GM18508 (cell line): ENCODE data around the gene ATG4D.
"Not testable (repeated sequence)": the region's sequence is repeated elsewhere in the genome, so short reads cannot be mapped to it uniquely, and the experiment has no call there.

Experiments
- ATAC-seq: cut with Tn5 transposase; IDR thresholded peaks from one replicate; pipeline ENCODE4 v1.9.1; 2021; ENCODE audit warnings: moderate number of reproducible peaks; ENCODE audit not compliant: insufficient read depth, unreplicated experiment

ATG4D gene

DNA sequence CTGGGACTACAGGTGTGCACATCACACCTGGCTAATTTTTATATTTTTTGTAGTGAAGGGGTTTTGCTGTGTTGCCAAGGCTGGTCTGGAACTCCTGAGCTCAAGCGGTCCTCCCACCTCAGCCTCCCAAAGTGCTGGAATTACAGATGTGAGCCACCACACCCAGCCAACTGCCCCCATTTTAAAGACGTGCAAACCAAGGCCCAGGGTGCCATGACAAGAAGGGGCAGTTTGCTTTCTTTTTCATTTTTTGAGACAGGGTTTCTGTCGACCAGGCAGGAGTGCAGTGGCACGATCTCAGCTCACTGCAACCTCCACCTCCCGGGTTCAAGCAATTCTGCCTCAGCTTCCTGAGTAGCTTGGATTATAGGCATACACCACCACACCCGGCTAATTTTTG, 30.1 kb downstream of the ATG4D start:
- not testable (repeated sequence) for ATAC-seq

DNA sequence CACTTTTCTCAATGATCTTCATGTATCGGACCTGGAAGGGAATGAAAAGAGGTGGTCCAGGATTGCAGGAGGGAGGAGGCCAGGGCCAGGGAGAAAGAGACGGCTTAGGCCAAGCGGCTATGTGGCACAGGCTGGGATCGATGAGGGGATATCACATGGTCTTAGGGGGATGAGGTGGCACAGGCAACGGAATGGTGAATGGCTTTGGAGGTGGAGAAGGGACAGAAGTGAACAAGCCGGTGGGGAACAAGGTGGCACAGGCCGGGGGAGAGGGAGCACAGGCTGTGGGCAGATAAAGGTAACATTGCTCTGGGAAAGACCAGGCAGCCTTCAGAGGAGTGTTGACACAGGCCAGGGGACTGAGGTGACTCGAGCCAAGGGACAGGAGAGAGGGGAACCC, 30.8 kb downstream of the ATG4D start:
- no peak for ATAC-seq

DNA sequence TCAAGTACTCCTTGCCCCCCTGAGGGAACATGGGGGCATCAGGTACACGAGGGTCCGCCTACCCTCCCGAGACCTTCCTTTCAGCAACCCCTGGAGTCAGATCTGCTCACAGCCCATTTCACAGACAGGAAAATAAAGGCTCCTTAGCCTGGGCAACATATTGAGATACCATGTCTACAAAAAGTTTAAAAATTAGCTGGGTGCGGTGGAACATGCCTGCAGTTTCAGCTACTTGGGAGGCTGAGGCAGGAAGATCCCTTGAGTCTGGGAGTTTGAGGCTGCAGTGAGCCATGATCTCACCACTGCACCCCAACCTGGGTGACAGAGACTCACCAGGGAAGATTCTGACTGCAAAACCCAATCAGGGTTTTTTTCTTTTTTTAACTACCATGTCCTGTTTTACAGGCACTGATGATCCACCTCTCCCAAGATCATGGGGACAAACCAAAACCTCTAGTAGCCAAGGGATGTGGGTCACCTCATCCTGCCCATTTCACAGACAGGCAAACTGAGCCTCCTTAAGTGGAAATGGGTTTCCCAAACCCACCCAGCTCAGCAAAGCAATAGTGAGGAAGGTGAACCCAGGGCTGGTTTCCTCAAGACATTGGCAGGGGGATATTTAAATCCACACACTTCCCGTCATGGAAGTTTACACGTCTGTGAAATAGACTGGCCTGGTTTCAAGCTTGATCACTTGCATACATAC, 31.5 kb downstream of the ATG4D start:
- ATAC-seq = no peak

DNA sequence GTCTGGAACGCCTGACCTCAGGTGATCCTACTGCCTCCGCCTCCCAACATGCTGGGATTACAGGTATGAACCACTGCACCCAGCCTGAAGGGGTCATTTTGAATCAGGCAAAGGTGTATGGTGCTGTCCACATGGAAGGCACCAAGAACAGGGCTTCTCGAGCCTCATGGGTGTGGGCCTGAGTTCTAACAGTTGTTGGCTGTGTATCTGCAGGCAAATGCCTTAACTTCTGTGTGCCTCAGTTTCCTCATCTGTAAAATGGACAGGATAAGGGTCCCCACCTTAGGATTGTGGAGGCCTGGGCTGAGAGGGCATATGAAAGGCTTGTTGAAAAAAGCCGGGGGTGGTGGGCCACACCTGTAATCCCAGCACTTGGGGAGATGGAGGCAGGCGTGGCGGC, 34.2 kb downstream of the ATG4D start:
- ATAC-seq = no peak

DNA sequence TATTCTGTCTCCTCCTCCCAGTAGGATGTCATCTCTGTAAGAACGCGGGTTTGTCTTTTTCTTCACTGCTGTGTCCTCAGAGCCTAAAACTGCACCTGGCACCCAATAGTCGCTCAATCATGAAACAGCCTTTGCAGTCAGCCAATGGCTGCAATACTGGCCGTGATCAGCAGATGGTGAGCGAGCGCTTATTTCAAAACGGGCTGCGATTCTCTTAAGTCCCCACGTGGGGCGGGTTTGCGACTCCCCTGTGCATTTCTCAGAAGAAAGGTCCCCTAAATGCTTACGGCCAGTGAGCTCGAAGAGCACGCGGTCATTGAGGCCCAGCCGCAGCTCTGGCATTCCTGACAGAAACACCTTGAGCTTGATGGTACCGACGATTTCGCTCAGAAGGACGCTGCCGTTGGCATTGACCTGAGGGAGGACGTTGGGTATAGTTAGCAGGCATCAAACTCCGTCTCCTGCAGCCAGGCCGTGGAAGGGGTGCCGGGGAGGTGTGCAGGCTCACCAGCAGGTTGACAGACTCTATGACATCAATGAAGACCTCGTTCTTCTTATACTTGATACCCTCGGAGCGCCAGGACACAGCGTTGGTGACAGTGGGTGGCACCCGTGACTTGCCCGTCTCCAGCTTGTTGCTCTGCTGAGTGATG, 37.4 kb downstream of the ATG4D start:
- ATAC-seq = no peak

DNA sequence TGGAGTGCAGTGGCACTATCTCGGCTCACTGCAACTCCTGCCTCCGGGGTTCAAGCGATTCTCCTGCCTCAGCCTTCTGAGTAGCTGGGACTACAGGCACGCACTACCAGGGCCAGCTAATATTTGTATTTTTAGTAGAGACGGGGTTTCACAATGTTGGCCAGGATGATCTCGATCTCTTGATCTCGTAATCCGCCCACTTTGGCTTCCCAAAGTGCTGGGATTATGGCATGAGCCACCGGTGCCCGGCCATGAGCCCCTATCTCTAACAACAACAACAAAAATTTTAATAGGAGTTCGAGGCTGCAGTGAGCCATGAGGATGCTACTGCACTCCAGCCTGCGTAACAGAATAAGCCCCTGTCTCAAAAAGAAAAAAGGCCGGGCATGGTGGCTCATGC, 38.4 kb downstream of the ATG4D start:
- ATAC-seq = no peak

DNA sequence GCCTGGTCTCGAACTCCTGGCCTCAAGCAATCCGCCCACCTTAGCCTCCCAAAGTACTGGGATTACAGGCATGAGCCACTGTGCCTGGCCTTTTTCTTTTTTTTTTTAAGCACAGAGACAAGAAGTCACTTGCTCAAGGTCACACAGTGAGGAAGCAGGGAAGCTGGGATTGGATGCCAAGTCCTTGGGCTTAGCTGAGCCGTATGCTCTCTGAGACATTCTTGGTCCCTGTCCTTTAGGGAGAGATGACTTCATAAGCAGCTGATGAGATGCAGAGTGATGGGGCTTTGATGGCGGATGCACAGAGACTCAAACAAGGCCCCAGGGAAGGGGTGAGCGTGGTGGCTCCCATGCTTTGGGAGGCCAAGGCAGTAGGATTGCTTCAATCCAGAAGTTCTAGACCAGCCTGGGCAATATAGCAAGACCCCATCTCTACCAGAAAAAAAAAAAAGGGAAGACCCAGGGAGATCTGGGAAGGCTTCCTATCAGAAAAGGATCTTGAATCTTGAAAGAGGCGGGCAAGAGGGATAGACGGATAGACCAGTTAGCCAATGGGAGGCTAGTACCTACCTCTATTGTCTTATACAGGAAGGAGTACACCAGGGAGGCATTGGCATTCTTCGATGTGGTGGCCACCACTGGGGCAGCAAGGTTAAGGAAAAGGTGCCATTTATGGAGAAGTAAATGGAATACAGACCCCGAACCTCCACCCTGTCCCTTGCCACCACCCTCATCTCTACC, 39.5 kb downstream of the ATG4D start:
- ATAC-seq = no peak

DNA sequence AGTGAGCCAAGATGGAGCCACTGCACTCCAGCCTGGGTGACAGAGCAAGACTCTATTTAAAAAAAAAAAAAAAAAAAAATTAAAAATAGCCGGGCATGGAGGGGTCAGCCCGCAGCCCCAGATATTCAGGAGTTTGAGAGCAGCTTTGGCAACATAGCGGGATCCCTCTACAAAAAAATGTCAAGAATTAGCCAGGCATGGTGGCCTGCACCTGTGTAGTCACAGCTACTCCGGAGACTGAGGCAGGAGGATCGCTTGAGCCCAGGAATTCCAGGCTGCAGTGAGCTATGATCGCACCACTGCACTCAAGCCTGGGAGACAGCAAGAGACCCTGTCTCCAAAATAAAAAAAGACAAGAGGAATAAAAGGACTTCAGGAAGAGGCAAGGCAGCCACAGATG, 42.7 kb downstream of the ATG4D start:
- ATAC-seq = no peak

DNA sequence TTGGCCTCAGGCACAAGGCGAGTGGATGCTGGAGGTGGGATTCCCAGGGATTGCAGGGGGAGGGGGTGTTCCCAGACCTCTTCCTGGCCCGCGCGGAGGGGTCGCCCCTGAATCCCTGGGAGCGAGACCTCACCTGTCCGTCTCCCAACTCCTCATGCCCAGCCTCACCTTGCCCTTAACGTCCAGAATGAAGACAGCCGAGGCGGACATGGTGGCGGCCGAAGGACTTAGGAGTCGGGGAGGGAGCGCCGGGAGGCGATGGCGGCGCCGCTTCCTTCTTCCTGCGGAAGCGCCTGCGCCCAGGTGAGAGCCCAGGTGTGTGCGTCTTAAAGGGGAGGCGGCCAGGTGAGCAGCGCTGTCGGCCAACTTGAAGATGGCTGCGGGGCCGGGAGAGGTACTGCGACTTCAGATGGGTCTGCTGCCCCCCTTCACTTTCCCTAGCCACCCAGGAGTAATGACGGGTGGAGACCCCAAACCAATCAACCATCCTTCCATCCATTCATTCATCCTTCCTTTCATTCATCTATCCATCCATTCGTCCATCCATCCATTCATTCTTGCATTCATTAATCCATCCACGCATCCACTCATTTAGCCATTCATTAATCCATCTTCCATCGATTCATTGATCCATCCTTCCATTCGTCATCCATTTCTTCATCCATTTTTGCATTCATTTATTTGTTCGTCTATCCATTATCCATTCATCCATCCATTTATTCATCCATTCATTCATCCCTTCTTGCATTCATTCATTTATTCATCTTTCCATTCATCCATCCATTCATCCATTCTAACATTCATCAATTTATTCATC, 43.5 kb downstream of the ATG4D start, which contains the start of gene AP1M2:
AP1M2 (minus strand) TSS at position 291 of the 817 bp plus-strand sequence; CDS start at position 210, 81 bp downstream.
- ATAC-seq = no peak

DNA sequence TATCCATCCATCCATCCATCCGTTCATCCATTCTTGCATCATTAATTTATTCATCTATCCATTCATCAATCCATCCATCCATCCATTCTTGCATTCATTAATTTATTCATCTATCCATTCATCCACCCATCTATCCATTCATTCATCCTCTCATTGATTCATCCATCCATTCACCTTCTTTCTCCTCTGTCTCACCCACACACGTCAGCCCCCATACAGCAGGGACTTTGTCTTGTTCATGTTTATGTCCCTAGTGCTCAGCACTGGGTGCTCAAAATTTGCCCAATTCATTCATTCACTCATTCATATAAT, 44.1 kb downstream of the ATG4D start:
- no peak for ATAC-seq

DNA sequence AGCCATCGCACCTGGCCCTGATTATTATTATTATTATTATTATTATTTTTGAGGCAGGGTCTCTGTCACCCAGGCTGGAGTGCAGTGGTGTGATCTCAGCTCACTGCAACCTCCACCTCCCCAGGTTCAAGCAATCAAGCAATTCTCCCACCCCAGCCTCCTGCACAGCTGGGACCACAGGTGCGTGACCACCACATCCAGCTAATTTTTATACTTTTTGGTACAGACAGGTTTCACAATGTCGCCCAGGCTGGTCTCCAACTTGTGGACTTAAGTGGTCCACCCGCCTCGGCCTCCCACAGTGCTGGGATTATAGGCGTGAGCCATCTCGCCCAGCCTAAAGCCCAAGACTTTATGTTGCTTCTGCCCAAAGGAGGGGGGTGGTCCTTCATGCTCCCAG, 49.4 kb downstream of the ATG4D start:
- no peak for ATAC-seq

DNA sequence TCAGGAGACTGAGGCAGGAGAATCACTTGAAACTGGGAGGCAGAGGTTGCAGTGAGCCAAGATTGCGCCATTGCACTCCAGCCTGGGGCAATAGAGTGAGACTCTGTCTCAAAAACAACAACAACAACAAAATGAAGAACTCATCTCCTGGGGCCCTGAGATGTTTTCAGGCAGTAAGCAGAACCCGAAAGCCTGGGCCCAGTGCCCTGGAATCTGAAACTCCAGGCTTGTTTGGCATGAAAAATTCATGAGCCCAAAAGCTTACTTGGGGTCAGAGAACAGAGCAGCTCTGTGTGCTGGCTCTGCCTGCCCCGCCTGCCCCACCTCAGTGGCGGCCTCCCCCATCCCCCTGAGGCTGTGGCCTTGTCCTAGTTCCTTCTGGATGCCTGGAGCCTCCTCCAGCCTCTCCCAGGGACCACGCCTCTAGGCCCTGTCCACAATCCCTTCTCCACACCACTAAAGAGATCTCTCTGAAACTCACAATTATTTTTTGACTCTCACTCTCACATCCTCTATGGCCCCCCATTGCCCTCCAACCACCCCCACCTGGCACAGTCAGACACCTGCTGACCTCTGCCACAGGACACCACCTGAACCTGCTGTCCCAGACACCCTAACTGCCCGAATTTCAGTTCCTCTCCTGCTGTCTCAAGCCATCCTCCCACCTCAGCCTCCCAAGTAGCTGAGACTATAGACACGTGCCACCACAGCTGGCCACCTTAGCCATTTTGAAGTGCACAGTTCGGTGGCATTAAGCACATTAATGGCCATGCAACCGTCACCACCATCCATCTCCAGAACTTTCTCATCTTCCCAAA, 50.3 kb downstream of the ATG4D start:
- ATAC-seq = no peak

DNA sequence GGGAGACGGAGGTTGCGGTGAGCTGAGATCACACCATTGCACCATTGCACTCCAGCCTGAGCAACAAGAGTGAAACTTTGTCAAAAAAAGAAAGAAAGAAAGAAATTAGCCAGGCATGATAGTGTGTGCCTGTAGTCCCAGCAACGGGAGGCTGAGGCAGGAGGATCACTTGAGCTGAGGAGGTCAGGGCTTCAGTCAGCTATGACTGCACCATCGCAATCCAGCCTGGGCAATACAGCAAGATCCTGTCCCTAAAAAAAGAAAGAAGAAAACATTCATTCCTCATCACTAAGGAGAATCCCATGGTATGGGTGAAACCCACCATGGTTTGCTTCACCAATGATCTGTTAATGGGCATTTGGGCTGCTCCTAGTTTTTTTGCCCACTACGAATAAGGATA, 56.4 kb downstream of the ATG4D start:
- no peak for ATAC-seq

DNA sequence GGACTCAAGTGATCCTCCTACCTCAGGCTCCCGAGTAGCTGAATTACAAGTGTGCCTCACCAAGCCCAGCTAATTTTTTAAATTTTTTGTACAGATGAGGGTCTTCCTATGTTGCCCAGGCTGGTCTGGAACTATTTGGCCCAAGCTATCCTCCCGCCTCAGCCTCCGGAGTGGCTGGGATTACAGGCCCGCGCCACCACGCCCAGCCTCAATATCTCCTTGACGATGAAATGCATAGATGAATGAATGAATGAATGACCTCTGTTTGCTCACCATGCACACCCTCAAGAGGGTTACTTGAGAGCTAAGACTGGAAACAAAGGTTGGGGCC, 58.3 kb downstream of the ATG4D start:
- ATAC-seq = no peak

DNA sequence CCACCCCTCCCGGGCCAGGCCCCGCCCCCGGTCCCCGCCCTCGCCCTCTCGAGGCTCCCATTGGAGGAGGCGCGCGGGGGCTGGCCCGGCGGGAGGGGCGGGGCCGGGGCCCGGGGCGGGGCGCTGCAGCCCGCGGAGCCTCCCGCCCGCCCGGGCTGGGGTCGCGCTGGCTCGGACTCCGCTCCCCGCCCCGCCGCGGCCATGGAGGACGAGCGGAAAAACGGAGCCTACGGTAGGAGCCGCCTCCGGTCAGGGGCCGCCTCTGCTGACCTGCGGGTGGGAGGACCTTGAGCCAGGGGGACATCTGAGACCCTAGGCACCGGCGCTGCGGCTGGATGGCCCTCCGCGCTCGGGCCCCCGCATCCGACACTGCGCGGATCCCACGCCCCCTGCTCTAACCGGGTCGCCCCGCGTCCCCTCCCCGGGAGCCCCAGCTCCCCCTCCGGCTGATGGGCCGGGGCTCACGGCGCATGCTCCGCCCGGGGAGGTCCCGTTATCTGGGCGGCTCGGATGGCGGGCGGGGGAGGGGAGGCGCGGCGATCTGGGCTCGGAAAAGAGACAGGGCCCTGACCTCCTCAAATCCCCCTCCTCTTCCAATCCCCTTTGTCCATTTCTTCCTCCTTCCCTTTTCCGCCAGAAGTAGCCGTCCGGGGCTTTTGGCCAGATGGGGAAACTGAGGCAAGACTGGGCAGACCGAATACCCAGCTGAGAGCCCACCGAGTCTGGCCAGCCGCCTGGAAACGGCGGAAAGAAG, 58.8 kb downstream of the ATG4D start:
- ATAC-seq = no peak
